ENCODE measurements around the gene MERTK.

DNA sequence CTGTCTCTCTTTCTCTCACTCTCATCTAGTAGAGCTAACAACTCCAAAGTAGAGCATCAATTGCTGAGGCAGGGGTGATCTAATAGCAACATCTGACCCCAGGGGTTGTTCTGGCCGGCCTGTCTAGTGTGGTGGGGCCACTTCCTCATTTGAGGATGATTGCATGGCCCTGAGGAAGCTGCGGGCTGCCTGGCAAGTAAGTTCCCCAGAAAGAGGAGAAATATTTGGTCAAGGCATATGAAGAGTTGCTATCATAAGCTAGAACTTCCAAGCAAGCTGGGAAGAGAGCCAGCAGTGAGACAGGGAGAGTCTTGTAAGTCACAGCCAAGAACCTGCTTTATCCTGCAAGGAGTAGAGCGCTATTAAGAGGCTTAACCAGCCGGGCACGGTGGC lies 105.8 kb downstream of the MERTK start:
- TF ChIP-seq CTCF (conservative IDR thresholded peaks at IDR 0.05 in 1 of 2, IDR thresholded peaks at IDR 0.05 in 1 of 2; ENCODE audit: low read depth in 1 of 2, low read length in 2 of 2), result no peak
- no peak for TF ChIP-seq EZH2 (IDR thresholded peaks at IDR 0.05; ENCODE audit: low read length, missing control alignments)
